Midbrain (tissue), 1 donor: ENCODE results near the gene LDLR.
"Not testable (repeated sequence)": the region's sequence is repeated elsewhere in the genome, so short reads cannot be mapped to it uniquely, and the experiment has no call there.

ENCODE experiments used
- DNase-seq: peaks from one replicate; lab custom pipeline; 2025; lab: John Stamatoyannopoulos, UW

Gene LDLR

GRCh38 chr19:11173516-11174155, 84.4 kb downstream of the LDLR start:
- DNase-seq = no peak

GRCh38 chr19:11174336-11174735, 85.1 kb downstream of the LDLR start:
- no peak for DNase-seq

- DNase-seq = no peak
Observed at GRCh38 chr19:11175920-11176319, 86.7 kb downstream of the LDLR start.

- no peak for DNase-seq
Observed at GRCh38 chr19:11176466-11177193, 87.4 kb downstream of the LDLR start.

- no peak for DNase-seq
Observed at GRCh38 chr19:11177592-11177991, 88.3 kb downstream of the LDLR start.

- not testable (repeated sequence) for DNase-seq
Observed at GRCh38 chr19:11179145-11179465, 89.8 kb downstream of the LDLR start.

- no peak for DNase-seq
Observed at GRCh38 chr19:11179716-11180297, 90.5 kb downstream of the LDLR start.

- no peak for DNase-seq
Observed at GRCh38 chr19:11180346-11180745, 91.1 kb downstream of the LDLR start.

GRCh38 chr19:11180975-11181374, 91.7 kb downstream of the LDLR start:
- not testable (repeated sequence) for DNase-seq

GRCh38 chr19:11181488-11181887, 92.2 kb downstream of the LDLR start:
- no peak for DNase-seq
